Left lung (tissue), 10 donors: Measurements from ENCODE around the gene KCTD17. TPM values are rescaled to one million over a fixed set of nuclear protein-coding genes. Genes with fewer than 3 reads are reported as not detected.
A peak's percentile ranks its signal among the peaks of the same experiment; 100 is the strongest.

Source experiments
- ATAC-seq: fragments of 200-7000 bp; cut with Tn5 transposase; one replicate; pipeline ENCODE4 v1.9.1; 2020; ENCODE audit warnings: moderate library complexity
- DNase-seq, 4 donors: peaks; one replicate each; pipeline ENCODE4 v3.0.0-alpha.2; 2013 to 2020
- H3K27ac ChIP-seq, 2 donors: fragments of 200-600 bp; sonication (generic) in 1 of 2; one replicate each; pipeline versions ENCODE4 v1.5.0 to v1.8.0; 2020 to 2021
- H3K27me3 ChIP-seq, 2 donors: fragments of 200-600 bp; sonication (generic) in 1 of 2; one replicate each; pipeline versions ENCODE4 v1.5.0 to v1.8.0; 2020 to 2021
- H3K36me3 ChIP-seq, 2 donors: fragments of 200-600 bp; sonication (generic) in 1 of 2; one replicate each; pipeline versions ENCODE4 v1.5.0 to v1.8.0; 2020 to 2021
- H3K4me1 ChIP-seq, 2 donors: fragments of 200-600 bp; one replicate each; pipeline ENCODE4 v1.8.0; 2021
- H3K4me3 ChIP-seq, 2 donors: fragments of 200-600 bp; sonication (generic) in 1 of 2; one replicate each; pipeline versions ENCODE4 v1.5.0 to v1.8.0; 2020 to 2021; ENCODE audit warnings: mild to moderate bottlenecking in 1 of 2
- H3K9me3 ChIP-seq, 2 donors: fragments of 200-600 bp; sonication (generic) in 1 of 2; one replicate each; pipeline versions ENCODE4 v1.5.0 to v1.8.0; 2020 to 2021
- intact Hi-C, 2 donors: fragments of 100-400 bp; cut with DNase I; formaldehyde crosslinking; loops; one replicate each; pipeline versions ENCODE4 v1.11.2 to v1.14.2; 2022
- polyA plus RNA-seq, 6 donors: library from polyadenylated mRNA; unstranded; fragments of 120-200 nt; gene quantifications; one replicate each; pipeline ENCODE4 v1.2.1, GENCODE V29; 2013; ENCODE audit not compliant: insufficient read length in 6 of 6
- total RNA-seq, 2 donors: library from RNA; stranded (reverse); fragmentation: NEBNext Ultra II Directional; extraction: Animal tissue kit (Norgen Biotek cat#: 25700); gene quantifications; one replicate each; pipeline ENCODE4 v1.2.1, GENCODE V29; 2021
- TF ChIP-seq, protein P1 (sequence below), 2 donors: fragments of 200-600 bp; sonication (generic) in 1 of 2; IDR thresholded peaks; one replicate each; pipeline versions ENCODE4 v1.5.0 to v1.8.0; 2021; ENCODE audit warnings: antibody characterized with exemption in 2 of 2
- donor health status: DM: no; HTN: yes; CAD: no.
- donor health status: DM: no; HTN: no; CAD: no.

Gene KCTD17
- total and polyA plus RNA-seq, 8 donors, result 20.5 to 34.2 (median 25.6) TPM

GRCh38 chr22:37012262-37012904, 39.2 kb upstream of the KCTD17 start:
- no peak for DNase-seq
- ATAC-seq, result peak; percentile 74
- Histone ChIP-seq H3K9me3 (no peaks in the 10 kb centered on the region), H3K27ac (no peak overlapping the region), H3K4me1 (peaks cover 0 to 37% of the 10 kb centered on the region in 2 donors), H3K36me3 (peaks cover 0 to 4% of the 10 kb centered on the region in 2 donors), H3K4me3 (no peak overlapping the region), H3K27me3 (no peaks in the 10 kb centered on the region)
- intact Hi-C loops, result no loop called here
- TF ChIP-seq, protein P1, sequence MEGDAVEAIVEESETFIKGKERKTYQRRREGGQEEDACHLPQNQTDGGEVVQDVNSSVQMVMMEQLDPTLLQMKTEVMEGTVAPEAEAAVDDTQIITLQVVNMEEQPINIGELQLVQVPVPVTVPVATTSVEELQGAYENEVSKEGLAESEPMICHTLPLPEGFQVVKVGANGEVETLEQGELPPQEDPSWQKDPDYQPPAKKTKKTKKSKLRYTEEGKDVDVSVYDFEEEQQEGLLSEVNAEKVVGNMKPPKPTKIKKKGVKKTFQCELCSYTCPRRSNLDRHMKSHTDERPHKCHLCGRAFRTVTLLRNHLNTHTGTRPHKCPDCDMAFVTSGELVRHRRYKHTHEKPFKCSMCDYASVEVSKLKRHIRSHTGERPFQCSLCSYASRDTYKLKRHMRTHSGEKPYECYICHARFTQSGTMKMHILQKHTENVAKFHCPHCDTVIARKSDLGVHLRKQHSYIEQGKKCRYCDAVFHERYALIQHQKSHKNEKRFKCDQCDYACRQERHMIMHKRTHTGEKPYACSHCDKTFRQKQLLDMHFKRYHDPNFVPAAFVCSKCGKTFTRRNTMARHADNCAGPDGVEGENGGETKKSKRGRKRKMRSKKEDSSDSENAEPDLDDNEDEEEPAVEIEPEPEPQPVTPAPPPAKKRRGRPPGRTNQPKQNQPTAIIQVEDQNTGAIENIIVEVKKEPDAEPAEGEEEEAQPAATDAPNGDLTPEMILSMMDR (IDR thresholded peaks at IDR 0.05), result no peak

DNA sequence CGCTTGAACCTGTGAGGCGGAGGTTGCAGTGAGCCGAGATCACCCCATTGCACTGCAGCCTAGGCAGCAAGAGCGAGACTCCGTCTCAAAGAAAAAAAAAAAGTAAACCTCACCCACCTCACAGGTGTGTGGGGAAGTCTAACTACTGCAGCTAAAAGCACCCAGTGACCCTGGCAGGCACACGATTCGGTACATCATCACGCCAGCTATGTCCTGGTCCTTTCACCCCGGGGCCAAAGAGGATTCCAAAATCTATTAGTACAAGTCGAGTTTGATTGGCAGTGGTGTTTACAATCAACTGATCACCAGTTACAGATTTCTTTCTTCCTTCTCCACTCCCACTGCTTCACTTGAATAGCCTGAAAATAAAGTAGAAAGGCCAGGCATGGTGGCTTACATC, 38.6 kb upstream of the KCTD17 start:
- Histone ChIP-seq H3K9me3 (no peaks in the 10 kb centered on the region), H3K27me3 (no peaks in the 10 kb centered on the region), H3K4me3 (no peak overlapping the region), H3K27ac (no peak overlapping the region), H3K4me1 (peaks cover 4 to 37% of the 10 kb centered on the region in 2 donors), H3K36me3 (peaks cover 0 to 9% of the 10 kb centered on the region in 2 donors)
- intact Hi-C loops, result no loop called here
- TF ChIP-seq, protein P1 (IDR thresholded peaks at IDR 0.05), result no peak
- ATAC-seq (no peak), DNase-seq (no peak)

DNA sequence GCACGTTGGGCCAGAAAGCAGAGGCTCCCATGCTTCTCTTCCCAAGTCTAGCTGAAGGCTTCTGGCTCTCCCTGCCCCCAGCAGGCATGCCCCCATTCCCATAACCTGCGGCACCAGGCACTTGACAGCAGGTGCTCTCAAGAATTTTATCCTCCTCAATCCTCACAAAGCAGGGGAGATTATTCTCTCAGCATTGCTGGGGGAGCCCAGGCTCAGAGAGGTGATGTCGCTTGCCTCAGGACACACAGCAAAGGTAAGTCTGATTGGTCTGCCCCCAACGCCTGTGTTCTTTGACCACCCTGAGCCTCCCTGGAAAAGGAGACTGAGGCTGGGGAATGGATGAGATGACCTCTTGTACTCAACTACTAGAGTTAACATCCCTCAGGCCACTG, 37.1 kb upstream of the KCTD17 start:
- peaks cover 0 to 10% of the 10 kb centered on the region in 2 donors for H3K36me3 ChIP-seq
- H3K9me3 ChIP-seq, result no peaks in the 10 kb centered on the region
- intact Hi-C loops, result no loop called here
- DNase-seq (no peak), ATAC-seq (no peak)
- TF ChIP-seq, protein P1 (IDR thresholded peaks at IDR 0.05), result no peak
- peaks cover 12 to 44% of the 10 kb centered on the region in 2 donors for H3K4me1 ChIP-seq
- H3K27me3 ChIP-seq, result no peaks in the 10 kb centered on the region
- H3K27ac ChIP-seq, result no peak overlapping the region
- no peak overlapping the region for H3K4me3 ChIP-seq

DNA sequence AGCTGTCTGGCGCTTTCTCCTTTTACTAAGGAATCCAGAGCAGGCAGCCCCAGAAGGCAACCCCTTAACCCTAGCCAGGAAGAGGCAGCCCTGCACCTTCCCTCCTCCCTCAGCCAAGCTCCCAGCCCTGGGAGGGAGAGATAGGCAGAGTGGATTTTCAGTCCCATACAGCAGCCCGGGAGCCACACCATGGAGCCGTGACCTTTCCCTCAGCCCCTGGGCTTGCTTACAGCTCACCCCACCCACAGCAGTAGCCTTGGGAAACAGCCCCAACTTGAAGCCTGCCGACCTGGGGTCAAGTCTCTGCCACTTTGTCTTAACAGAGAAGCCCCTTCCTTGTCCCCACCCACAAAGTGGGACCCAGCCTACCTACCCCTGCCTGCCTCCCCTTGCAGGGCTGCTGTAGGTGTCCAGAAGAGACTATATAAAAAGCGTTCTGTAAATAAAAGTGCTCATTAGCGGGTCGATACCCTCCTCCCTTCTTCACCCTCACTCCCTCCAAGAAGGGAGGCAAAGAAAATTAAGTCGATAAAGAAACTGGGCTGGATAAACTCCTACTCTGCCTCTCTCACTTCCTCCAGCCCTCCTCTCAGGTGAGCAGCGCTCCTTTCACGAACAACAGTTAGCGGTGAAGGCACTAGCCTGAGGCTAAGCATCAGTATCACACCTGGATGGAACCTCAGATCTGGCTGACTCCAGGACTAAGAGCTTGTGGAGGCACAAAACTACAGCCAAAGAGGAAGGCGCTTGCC, 36.5 kb upstream of the KCTD17 start:
- Histone ChIP-seq H3K27ac (no peak overlapping the region), H3K4me3 (no peak overlapping the region), H3K27me3 (no peaks in the 10 kb centered on the region), H3K36me3 (peaks cover 0 to 10% of the 10 kb centered on the region in 2 donors), H3K4me1 (peaks cover 12 to 44% of the 10 kb centered on the region in 2 donors), H3K9me3 (no peaks in the 10 kb centered on the region)
- ATAC-seq, result no peak
- DNase-seq, result no peak
- TF ChIP-seq, protein P1 (IDR thresholded peaks at IDR 0.05), result no peak
- intact Hi-C loops, result no loop called here

DNA sequence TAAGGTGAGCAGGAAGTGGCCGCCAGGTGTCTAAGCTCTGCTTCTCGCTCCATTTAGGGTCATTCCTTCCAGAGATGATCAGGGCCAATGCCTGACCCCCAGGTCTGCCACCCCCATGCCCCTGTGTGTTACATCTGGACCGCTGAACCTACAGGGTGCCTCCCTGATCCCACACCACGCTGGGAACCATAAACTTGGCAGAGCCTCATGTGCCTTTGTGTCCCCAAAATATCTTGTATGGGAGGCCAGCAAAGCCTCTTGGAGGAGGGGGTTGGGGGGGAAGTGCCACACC, 36.0 kb upstream of the KCTD17 start:
- TF ChIP-seq, protein P1 (IDR thresholded peaks at IDR 0.05), result no peak
- peaks cover 0 to 10% of the 10 kb centered on the region in 2 donors for H3K36me3 ChIP-seq
- H3K4me1 ChIP-seq, result peaks cover 12 to 50% of the 10 kb centered on the region in 2 donors
- ATAC-seq, result no peak
- no peak overlapping the region for H3K27ac ChIP-seq
- intact Hi-C loops, result no loop called here
- no peaks in the 10 kb centered on the region for H3K9me3 ChIP-seq
- no peak for DNase-seq
- H3K27me3 ChIP-seq, result no peaks in the 10 kb centered on the region
- H3K4me3 ChIP-seq, result no peak overlapping the region
